PC-3 (cell line): ENCODE data around the gene USP32. TPM values are rescaled to one million over a fixed set of nuclear protein-coding genes. Genes with fewer than 3 reads are reported as not detected.

Experiments
- ATAC-seq: fragments of 200-7000 bp; cut with Tn5 transposase; 2 replicates; pipeline ENCODE4 v1.9.1; 2020; ENCODE audit warnings: mild to moderate bottlenecking, moderate library complexity
- BruUV-seq: library from RNA; stranded (reverse); fragments of 400-500 nt; replicated peaks from 2 replicates; lab custom pipeline; 2021; lab: Mats Ljungman, UMichigan
- CTCF ChIA-PET: fragments of 300-600 bp; sonication (Branson Sonifier 250); formaldehyde crosslinking; loops from one replicate; lab custom pipeline; 2022; ENCODE audit warnings: antibody characterized with exemption; lab: Charles Lee
- POLR2A ChIA-PET: fragments of 300-600 bp; sonication (Branson Sonifier 250); formaldehyde crosslinking; loops from one replicate; lab custom pipeline; 2022; ENCODE audit warnings: antibody characterized with exemption; ENCODE audit not compliant: unreplicated experiment; lab: Charles Lee
- DNase-seq: peaks from one replicate; pipeline ENCODE4 v3.0.0-alpha.2; 2015
- H2AFZ ChIP-seq: fragments of 300-600 bp; sonication (generic); 2 replicates; pipeline ENCODE4 v1.6.0; 2016; ENCODE audit warnings: antibody characterized with exemption, low read length
- H3F3A ChIP-seq: fragments of 300-600 bp; sonication (generic); one replicate; pipeline ENCODE4 v1.6.0; 2017; ENCODE audit warnings: antibody characterized with exemption, low read length, control low read depth, mild to moderate bottlenecking; ENCODE audit not compliant: unreplicated experiment
- H3K27ac ChIP-seq: fragments of 300-600 bp; sonication (generic); 2 replicates; pipeline ENCODE4 v1.5.1; 2016; ENCODE audit warnings: mild to moderate bottlenecking, low read length
- H3K27me3 ChIP-seq: fragments of 300-600 bp; sonication (generic); 2 replicates; pipeline ENCODE4 v1.6.1; 2016; ENCODE audit warnings: low read length, mixed read lengths
- H3K36me3 ChIP-seq: fragments of 300-600 bp; sonication (generic); 2 replicates; pipeline ENCODE4 v1.6.1; 2016; ENCODE audit warnings: low read depth, mixed run types, low read length, mixed read lengths
- H3K4me1 ChIP-seq: fragments of 300-600 bp; sonication (generic); 2 replicates; pipeline ENCODE4 v1.5.1; 2016; ENCODE audit warnings: low read length; ENCODE audit not compliant: insufficient read depth
- H3K4me2 ChIP-seq: fragments of 300-600 bp; sonication (generic); 2 replicates; pipeline ENCODE4 v1.6.0; 2016; ENCODE audit warnings: low read length
- H3K4me3 ChIP-seq: fragments of 300-600 bp; sonication (generic); 2 replicates; pipeline ENCODE4 v1.5.1; 2016; ENCODE audit warnings: mild to moderate bottlenecking, low read length, mixed read lengths
- H3K79me2 ChIP-seq: fragments of 300-600 bp; sonication (generic); 2 replicates; pipeline ENCODE4 v1.6.1; 2017; ENCODE audit warnings: low read length, mixed read lengths
- H3K9ac ChIP-seq: fragments of 300-600 bp; sonication (generic); 2 replicates; pipeline ENCODE4 v1.6.0; 2016; ENCODE audit warnings: mild to moderate bottlenecking, low read length
- H3K9me2 ChIP-seq: fragments of 300-600 bp; sonication (generic); replicated peaks from 2 replicates; pipeline ENCODE4 v1.6.1; 2016; ENCODE audit warnings: mixed run types, low read length, mixed read lengths
- H3K9me3 ChIP-seq: fragments of 300-600 bp; sonication (generic); 2 replicates; pipeline ENCODE4 v1.6.1; 2016; ENCODE audit warnings: low read length, mixed read lengths
- H4K20me1 ChIP-seq: fragments of 300-600 bp; sonication (generic); 2 replicates; pipeline ENCODE4 v1.6.1; 2016; ENCODE audit warnings: low read length, mixed read lengths
- EZH2 ChIP-seq: fragments of 300-600 bp; sonication (generic); IDR thresholded peaks from one replicate; pipeline ENCODE4 v1.6.1; 2017; ENCODE audit warnings: antibody characterized with exemption, mild to moderate bottlenecking, low read length; ENCODE audit not compliant: unreplicated experiment
- EZH2phosphoT487 ChIP-seq: fragments of 300-600 bp; sonication (generic); IDR thresholded peaks from 2 replicates; pipeline ENCODE4 v1.6.1; 2018; ENCODE audit warnings: mild to moderate bottlenecking, antibody characterized with exemption, low read length, borderline replicate concordance
- intact Hi-C: fragments of 100-400 bp; cut with micrococcal nuclease; formaldehyde crosslinking; loops from 2 replicates; pipeline ENCODE4 v1.9.0; 2023
- total RNA-seq: library from RNA; depleted of rRNA; stranded (reverse); fragments of >200 nt; gene quantifications from 2 replicates; pipeline ENCODE4 v1.2.3, GENCODE V29; 2014
- TF ChIP-seq, protein P1 (sequence below): fragments of 300-600 bp; sonication (generic); conservative IDR thresholded peaks from 2 replicates; pipeline ENCODE4 v1.5.1; 2017; ENCODE audit warnings: antibody characterized with exemption, low read depth, mild to moderate bottlenecking, low read length

Gene USP32
- total RNA-seq, 1 experiment from 2014 or later: 34.1 TPM

GRCh38 chr17:60149691-60150582 lies 242.0 kb downstream of the USP32 start, which contains the start of gene CA4:
Gene CA4, plus strand, starts transcription at chr17:60149973. Its CDS starts 62 bp downstream, at chr17:60150035.
- Histone ChIP-seq H3K4me1 (0 out of 2 replicates have a peak, but pooled peaks cover 6% of the 10 kb centered on the region), H2AFZ (no peak within 1 kb of the TSS), H3K9me3 (no peaks in the 10 kb centered on the region), H3K79me2 (no peaks in the 10 kb centered on the region), H3K9ac (no peak within 1 kb of the TSS), H4K20me1 (no peaks in the 10 kb centered on the region), H3K27ac (no peak within 1 kb of the TSS), H3K4me3 (no peak within 1 kb of the TSS), H3F3A (no peaks in the 10 kb centered on the region), H3K4me2 (0 out of 2 replicates have a peak within 1 kb of the TSS, but pooled peaks have one; percentile 23), H3K9me2 (no peaks in the 10 kb centered on the region), H3K27me3 (peaks cover 33% of the 10 kb centered on the region), H3K36me3 (no peaks in the 10 kb centered on the region)
- TF ChIP-seq EZH2phosphoT487 (peak; percentile 36; the same call in 1 of the 2 replicates), EZH2 (no peak)
- TF ChIP-seq, protein P1, sequence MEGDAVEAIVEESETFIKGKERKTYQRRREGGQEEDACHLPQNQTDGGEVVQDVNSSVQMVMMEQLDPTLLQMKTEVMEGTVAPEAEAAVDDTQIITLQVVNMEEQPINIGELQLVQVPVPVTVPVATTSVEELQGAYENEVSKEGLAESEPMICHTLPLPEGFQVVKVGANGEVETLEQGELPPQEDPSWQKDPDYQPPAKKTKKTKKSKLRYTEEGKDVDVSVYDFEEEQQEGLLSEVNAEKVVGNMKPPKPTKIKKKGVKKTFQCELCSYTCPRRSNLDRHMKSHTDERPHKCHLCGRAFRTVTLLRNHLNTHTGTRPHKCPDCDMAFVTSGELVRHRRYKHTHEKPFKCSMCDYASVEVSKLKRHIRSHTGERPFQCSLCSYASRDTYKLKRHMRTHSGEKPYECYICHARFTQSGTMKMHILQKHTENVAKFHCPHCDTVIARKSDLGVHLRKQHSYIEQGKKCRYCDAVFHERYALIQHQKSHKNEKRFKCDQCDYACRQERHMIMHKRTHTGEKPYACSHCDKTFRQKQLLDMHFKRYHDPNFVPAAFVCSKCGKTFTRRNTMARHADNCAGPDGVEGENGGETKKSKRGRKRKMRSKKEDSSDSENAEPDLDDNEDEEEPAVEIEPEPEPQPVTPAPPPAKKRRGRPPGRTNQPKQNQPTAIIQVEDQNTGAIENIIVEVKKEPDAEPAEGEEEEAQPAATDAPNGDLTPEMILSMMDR: no peak
- no peak for ATAC-seq
- DNase-seq: no peak
- BruUV-seq: no TSS peak
- POLR2A ChIA-PET: no interaction called here
- CTCF ChIA-PET: interaction anchor here (0.5 kb wide), 1 partner anchor 82 kb away, joined by 4 read pairs; no protein-coding TSS in a partner anchor
- intact Hi-C loops: loop anchor here (10.0 kb wide), 2 partner anchors 85 to 205 kb away; no protein-coding TSS in a partner anchor

DNA sequence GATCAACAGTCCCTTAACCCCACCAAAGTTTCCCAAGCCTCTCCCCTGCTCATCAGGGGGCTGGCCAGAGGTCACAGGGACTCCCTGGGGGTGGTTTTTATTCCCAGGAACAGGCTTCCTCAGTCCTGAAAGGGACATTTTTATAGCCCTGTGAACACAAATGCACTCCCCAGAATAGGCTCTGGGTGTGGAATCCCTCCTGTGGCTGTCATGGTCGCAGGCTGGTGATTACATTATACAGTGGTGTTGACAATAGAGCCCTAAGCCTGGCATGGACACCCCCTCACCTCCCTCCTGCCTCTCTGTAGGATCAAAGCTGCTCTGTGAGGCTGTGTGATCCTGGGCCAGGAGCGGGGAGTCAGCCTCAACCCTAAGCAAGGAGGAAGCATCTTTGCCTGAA lies 243.6 kb downstream of the USP32 start:
- ChIA-PET POLR2A (no interaction called here), CTCF (no interaction called here)
- H3F3A ChIP-seq: no peaks in the 10 kb centered on the region
- no peaks in the 10 kb centered on the region for H3K79me2 ChIP-seq
- TF ChIP-seq EZH2: no peak
- TF ChIP-seq EZH2phosphoT487: no peak
- TF ChIP-seq, protein P1: no peak
- no peak overlapping the region for H2AFZ ChIP-seq
- ATAC-seq (no peak), DNase-seq (no peak)
- no peak overlapping the region for H3K9ac ChIP-seq
- peaks cover 33% of the 10 kb centered on the region for H3K27me3 ChIP-seq
- no peak overlapping the region for H3K27ac ChIP-seq
- no peaks in the 10 kb centered on the region for H3K36me3 ChIP-seq
- no peak overlapping the region for H3K4me3 ChIP-seq
- no peaks in the 10 kb centered on the region for H3K9me3 ChIP-seq
- intact Hi-C loops: loop anchor here (10.0 kb wide), 2 partner anchors 86 to 206 kb away; no protein-coding TSS in a partner anchor
- no peaks in the 10 kb centered on the region for H3K9me2 ChIP-seq
- H3K4me1 ChIP-seq: no peaks in the 10 kb centered on the region
- H4K20me1 ChIP-seq: no peaks in the 10 kb centered on the region
- BruUV-seq: no TSS peak
- H3K4me2 ChIP-seq: no peak overlapping the region
